C4-2B (cell line): ENCODE measurements around the gene CACNB3.

Source experiments
- ZFX ChIP-seq: fragments of 450-650 bp; IDR thresholded peaks from 2 replicates; pipeline ENCODE4 v1.6.1; 2017
- TF ChIP-seq, protein P1 (sequence below): fragments of 450-650 bp; conservative IDR thresholded peaks from 2 replicates; pipeline ENCODE4 v1.5.1; 2017; ENCODE audit warnings: mild to moderate bottlenecking

DNA sequence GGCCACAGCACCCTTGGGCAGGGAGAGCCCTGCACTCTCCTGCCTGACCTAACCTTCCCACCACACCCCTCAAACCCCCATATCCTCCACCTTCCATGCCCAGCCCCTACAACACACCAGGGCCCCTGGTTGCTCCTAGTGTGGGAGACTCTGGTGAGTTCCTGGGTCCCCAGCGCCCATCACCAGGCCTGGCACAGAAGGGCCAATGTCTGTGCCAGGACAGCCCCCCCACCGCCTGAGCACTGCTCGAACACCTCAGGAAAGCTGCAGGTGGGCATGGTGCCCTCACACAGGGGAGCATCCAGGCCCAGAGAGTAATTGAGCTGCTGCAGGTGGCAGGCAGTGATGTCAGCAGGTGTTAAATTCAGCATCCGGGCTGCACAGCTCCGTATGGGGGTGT lies 44.6 kb upstream of the CACNB3 start:
- TF ChIP-seq, protein P1, sequence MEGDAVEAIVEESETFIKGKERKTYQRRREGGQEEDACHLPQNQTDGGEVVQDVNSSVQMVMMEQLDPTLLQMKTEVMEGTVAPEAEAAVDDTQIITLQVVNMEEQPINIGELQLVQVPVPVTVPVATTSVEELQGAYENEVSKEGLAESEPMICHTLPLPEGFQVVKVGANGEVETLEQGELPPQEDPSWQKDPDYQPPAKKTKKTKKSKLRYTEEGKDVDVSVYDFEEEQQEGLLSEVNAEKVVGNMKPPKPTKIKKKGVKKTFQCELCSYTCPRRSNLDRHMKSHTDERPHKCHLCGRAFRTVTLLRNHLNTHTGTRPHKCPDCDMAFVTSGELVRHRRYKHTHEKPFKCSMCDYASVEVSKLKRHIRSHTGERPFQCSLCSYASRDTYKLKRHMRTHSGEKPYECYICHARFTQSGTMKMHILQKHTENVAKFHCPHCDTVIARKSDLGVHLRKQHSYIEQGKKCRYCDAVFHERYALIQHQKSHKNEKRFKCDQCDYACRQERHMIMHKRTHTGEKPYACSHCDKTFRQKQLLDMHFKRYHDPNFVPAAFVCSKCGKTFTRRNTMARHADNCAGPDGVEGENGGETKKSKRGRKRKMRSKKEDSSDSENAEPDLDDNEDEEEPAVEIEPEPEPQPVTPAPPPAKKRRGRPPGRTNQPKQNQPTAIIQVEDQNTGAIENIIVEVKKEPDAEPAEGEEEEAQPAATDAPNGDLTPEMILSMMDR, result no peak
- TF ChIP-seq ZFX, result no peak
